GM18511 (cell line): ENCODE data around the gene HIPK2.

Experiments used
- ATAC-seq: cut with Tn5 transposase; IDR thresholded peaks from one replicate; pipeline ENCODE4 v1.9.1; 2021; ENCODE audit warnings: mild to moderate bottlenecking, moderate library complexity; ENCODE audit not compliant: unreplicated experiment

HIPK2 gene

GRCh38 chr7:139783647-139784385 is 6.0 kb upstream of the HIPK2 start:
- ATAC-seq = no peak

GRCh38 chr7:139782932-139783331 is 5.1 kb upstream of the HIPK2 start:
- no peak for ATAC-seq

GRCh38 chr7:139777133-139777891 is 486 bp downstream of the HIPK2 start:
- ATAC-seq = peak; percentile 19

GRCh38 chr7:139776486-139777132 is 1.2 kb downstream of the HIPK2 start:
- no peak for ATAC-seq

- ATAC-seq = no peak
Measured at GRCh38 chr7:139775829-139776266, 1.9 kb downstream of the HIPK2 start.

GRCh38 chr7:139774376-139774775 is 3.4 kb downstream of the HIPK2 start:
- no peak for ATAC-seq

- peak; percentile 30 for ATAC-seq
Measured at GRCh38 chr7:139773371-139773770, 4.4 kb downstream of the HIPK2 start.

GRCh38 chr7:139772873-139773272 is 4.9 kb downstream of the HIPK2 start:
- no peak for ATAC-seq

GRCh38 chr7:139772115-139772514 is 5.7 kb downstream of the HIPK2 start:
- ATAC-seq = no peak

- ATAC-seq = no peak
Measured at GRCh38 chr7:139771001-139771956, 6.5 kb downstream of the HIPK2 start.

GRCh38 chr7:139769761-139770160 is 8.0 kb downstream of the HIPK2 start:
- ATAC-seq = no peak

- no peak for ATAC-seq
Measured at GRCh38 chr7:139769066-139769465, 8.7 kb downstream of the HIPK2 start.

- no peak for ATAC-seq
Measured at GRCh38 chr7:139768249-139768824, 9.5 kb downstream of the HIPK2 start.

- peak; percentile 94 for ATAC-seq
Measured at GRCh38 chr7:139767561-139767982, 10.2 kb downstream of the HIPK2 start.

GRCh38 chr7:139765143-139765542 is 12.7 kb downstream of the HIPK2 start:
- no peak for ATAC-seq

GRCh38 chr7:139763330-139763729 is 14.5 kb downstream of the HIPK2 start:
- ATAC-seq = no peak

- no peak for ATAC-seq
Measured at GRCh38 chr7:139762886-139763285, 14.9 kb downstream of the HIPK2 start.

GRCh38 chr7:139758388-139758787 is 19.4 kb downstream of the HIPK2 start:
- no peak for ATAC-seq

- no peak for ATAC-seq
Measured at GRCh38 chr7:139757968-139758367, 19.8 kb downstream of the HIPK2 start.

GRCh38 chr7:139753693-139754111 is 24.1 kb downstream of the HIPK2 start:
- no peak for ATAC-seq
